ENCODE results near the gene HDLBP.

HDLBP gene

GRCh38 chr2:241260911-241261310 is 54.6 kb downstream of the HDLBP start:
- TF ChIP-seq REST (IDR thresholded peaks at IDR 0.05; ENCODE audit: insufficient replicate concordance, low read depth) = no peak
- no peak for TF ChIP-seq POLR2AphosphoS5 (IDR thresholded peaks at IDR 0.05; ENCODE audit: low read depth)
- TF ChIP-seq CTCF (IDR thresholded peaks at IDR 0.05; ENCODE audit: insufficient read depth, low read length) = no peak
- TF ChIP-seq GABPA (IDR thresholded peaks at IDR 0.05; ENCODE audit: low read depth) = no peak
- no peak for TF ChIP-seq SPI1 (IDR thresholded peaks at IDR 0.05; ENCODE audit: borderline replicate concordance, low read depth)
- no peak for DNase-seq (ENCODE audit: low read depth in 1 of 2, low spot score in 1 of 2)
- Histone ChIP-seq H3K27me3 (ENCODE audit: insufficient read depth, poor library complexity, severe bottlenecking) (no peaks in the 10 kb centered on the region), H3K27ac (replicated peaks) (no peak overlapping the region), H3K4me3 (replicated peaks; ENCODE audit: insufficient read depth, low read length) (no peak overlapping the region)

GRCh38 chr2:241258505-241259280 is 56.8 kb downstream of the HDLBP start:
- DNase-seq (ENCODE audit: low read depth in 1 of 2, low spot score in 1 of 2) = no peak
- no peak for TF ChIP-seq SPI1 (IDR thresholded peaks at IDR 0.05; ENCODE audit: borderline replicate concordance, low read depth)
- no peaks in the 10 kb centered on the region for H3K27me3 ChIP-seq (ENCODE audit: insufficient read depth, poor library complexity, severe bottlenecking)
- no peak overlapping the region for H3K27ac ChIP-seq (replicated peaks)
- no peak overlapping the region for H3K4me3 ChIP-seq (replicated peaks; ENCODE audit: insufficient read depth, low read length)

- DNase-seq (ENCODE audit: low read depth in 1 of 2, low spot score in 1 of 2) = no peak
- TF ChIP-seq SPI1 (IDR thresholded peaks at IDR 0.05; ENCODE audit: borderline replicate concordance, low read depth) = no peak
- no peak for TF ChIP-seq GABPA (IDR thresholded peaks at IDR 0.05; ENCODE audit: low read depth)
- TF ChIP-seq REST (IDR thresholded peaks at IDR 0.05; ENCODE audit: insufficient replicate concordance, low read depth) = no peak
- no peak for TF ChIP-seq CTCF (IDR thresholded peaks at IDR 0.05; ENCODE audit: insufficient read depth, low read length)
- Histone ChIP-seq H3K27ac (replicated peaks) (no peak overlapping the region), H3K27me3 (ENCODE audit: insufficient read depth, poor library complexity, severe bottlenecking) (no peaks in the 10 kb centered on the region), H3K4me3 (replicated peaks; ENCODE audit: insufficient read depth, low read length) (no peak overlapping the region)
These were observed 57.9 kb downstream of the HDLBP start for GRCh38 chr2:241257419-241258032.

- TF ChIP-seq GABPA (IDR thresholded peaks at IDR 0.05; ENCODE audit: low read depth) = no peak
- no peak for TF ChIP-seq REST (IDR thresholded peaks at IDR 0.05; ENCODE audit: insufficient replicate concordance, low read depth)
- TF ChIP-seq SPI1 (IDR thresholded peaks at IDR 0.05; ENCODE audit: borderline replicate concordance, low read depth) = no peak
- no peak for TF ChIP-seq POLR2AphosphoS5 (IDR thresholded peaks at IDR 0.05; ENCODE audit: low read depth)
- TF ChIP-seq CTCF (IDR thresholded peaks at IDR 0.05; ENCODE audit: insufficient read depth, low read length) = no peak
- DNase-seq (ENCODE audit: low read depth in 1 of 2, low spot score in 1 of 2) = no peak
- Histone ChIP-seq H3K27ac (replicated peaks) (no peak overlapping the region), H3K4me3 (replicated peaks; ENCODE audit: insufficient read depth, low read length) (no peak overlapping the region), H3K27me3 (ENCODE audit: insufficient read depth, poor library complexity, severe bottlenecking) (no peaks in the 10 kb centered on the region)
These were observed 59.3 kb downstream of the HDLBP start for GRCh38 chr2:241256168-241256545.

Measured in HL-60 (cell line).